Right lobe of liver (tissue), 4 donors: ENCODE data around the gene PTPRT.

Experiments used
- CTCF ChIP-seq, 4 donors: fragments of 200-600 bp in 3 of 4; fragments of 450-650 bp in 1 of 4; IDR thresholded peaks; one replicate each; pipeline versions ENCODE4 v1.5.1 to v1.8.0; 2016 to 2022; ENCODE audit warnings: antibody characterized with exemption in 4 of 4, mild to moderate bottlenecking in 2 of 4
- POLR2A ChIP-seq: fragments of 450-650 bp; IDR thresholded peaks from one replicate; pipeline ENCODE4 v1.6.1; 2017; ENCODE audit warnings: antibody characterized with exemption, mild to moderate bottlenecking
- donor health status: DM: no; HTN: no; CAD: no.
- donor health status: DM: no; HTN: no; CAD: no.
- donor health status: DM: no; HTN: yes; CAD: no.

- TF ChIP-seq POLR2A (no peak), CTCF (IDR thresholded peaks at IDR 0.05) (no peak)
These were observed 28.8 kb downstream of the PTPRT start for GRCh38 chr20:43160941-43161340.
